Hepatocyte (in vitro differentiated cells): ENCODE results near the gene BOK. TPM values are rescaled to one million over a fixed set of nuclear protein-coding genes. Genes with fewer than 3 reads are reported as not detected.
A peak's percentile ranks its signal among the peaks of the same experiment; 100 is the strongest.
"Not testable (repeated sequence)": the region's sequence is repeated elsewhere in the genome, so short reads cannot be mapped to it uniquely, and the experiment has no call there.

Experiments used
- DNase-seq: peaks from one replicate; pipeline ENCODE4 v3.0.0-alpha.2; 2016; ENCODE audit warnings: low spot score
- H2AFZ ChIP-seq: fragments of 200-600 bp; sonication (generic); 2 replicates; pipeline ENCODE4 v1.6.0; 2016; ENCODE audit warnings: antibody characterized with exemption, mild to moderate bottlenecking
- H3K27ac ChIP-seq: fragments of 200-600 bp; sonication (generic); 2 replicates; pipeline ENCODE4 v1.5.1; 2016; ENCODE audit warnings: mild to moderate bottlenecking
- H3K27me3 ChIP-seq: fragments of 200-600 bp; sonication (generic); 2 replicates; pipeline ENCODE4 v1.6.1; 2016
- H3K36me3 ChIP-seq: fragments of 200-600 bp; sonication (generic); replicated peaks from 2 replicates; pipeline ENCODE4 v1.5.1; 2016; ENCODE audit warnings: low read depth; ENCODE audit not compliant: insufficient read depth
- H3K4me1 ChIP-seq: fragments of 200-600 bp; sonication (generic); 2 replicates; pipeline ENCODE4 v1.5.1; 2016; ENCODE audit warnings: mild to moderate bottlenecking, moderate library complexity; ENCODE audit not compliant: insufficient read depth
- H3K4me2 ChIP-seq: fragments of 200-600 bp; sonication (generic); 2 replicates; pipeline ENCODE4 v1.6.0; 2016
- H3K4me3 ChIP-seq: fragments of 200-600 bp; sonication (generic); 2 replicates; pipeline ENCODE4 v1.5.1; 2016; ENCODE audit warnings: mild to moderate bottlenecking
- H3K79me2 ChIP-seq: fragments of 200-600 bp; sonication (generic); 2 replicates; pipeline ENCODE4 v1.6.0; 2017; ENCODE audit warnings: mild to moderate bottlenecking
- H3K9me2 ChIP-seq: fragments of 200-600 bp; sonication (generic); replicated peaks from 2 replicates; pipeline ENCODE4 v1.6.0; 2017; ENCODE audit warnings: mild to moderate bottlenecking; ENCODE audit not compliant: insufficient read depth
- H3K9me3 ChIP-seq: fragments of 200-600 bp; sonication (generic); 2 replicates; pipeline ENCODE4 v1.5.1; 2016; ENCODE audit warnings: low read depth, mild to moderate bottlenecking
- H4K20me1 ChIP-seq: fragments of 200-600 bp; sonication (generic); 2 replicates; pipeline ENCODE4 v1.6.0; 2016; ENCODE audit warnings: mild to moderate bottlenecking; ENCODE audit not compliant: insufficient read depth, poor library complexity, severe bottlenecking
- EZH2 ChIP-seq: fragments of 200-600 bp; sonication (generic); IDR thresholded peaks from 2 replicates; pipeline ENCODE4 v1.6.1; 2016; ENCODE audit warnings: antibody characterized with exemption, mild to moderate bottlenecking, borderline replicate concordance
- EZH2phosphoT487 ChIP-seq: fragments of 200-600 bp; sonication (generic); IDR thresholded peaks from one replicate; pipeline ENCODE4 v1.6.1; 2018; ENCODE audit warnings: antibody characterized with exemption, mild to moderate bottlenecking, low read depth, moderate library complexity; ENCODE audit not compliant: unreplicated experiment, severe bottlenecking
- WGBS: methylation state at CpG from one replicate; pipeline ENCODE4 v1.1.6; 2016; ENCODE audit warnings: low lambda C conversion rate; ENCODE audit errors: missing lambda C conversion rate; 5-methylcytosine and 5-hydroxymethylcytosine counted together
- polyA plus RNA-seq: library from polyadenylated mRNA; unstranded; fragments of >200 nt; fragmentation: Nextera tagmentation; extraction: Ambion mirVana; gene quantifications from 2 replicates; pipeline ENCODE4 v1.2.1, GENCODE V29; 2016
- total RNA-seq: library from RNA; depleted of rRNA; stranded (reverse); fragments of >200 nt; gene quantifications from 2 replicates; pipeline ENCODE4 v1.2.3, GENCODE V29; 2014
- TF ChIP-seq, protein P1 (sequence below): fragments of 200-600 bp; sonication (generic); IDR thresholded peaks from 2 replicates; pipeline ENCODE4 v1.5.1; 2016; ENCODE audit warnings: antibody characterized with exemption, mild to moderate bottlenecking; ENCODE audit not compliant: poor library complexity

BOK gene
- total and polyA plus RNA-seq, 2 experiments from 2014 or later = 24.2 to 26.5 TPM

DNA sequence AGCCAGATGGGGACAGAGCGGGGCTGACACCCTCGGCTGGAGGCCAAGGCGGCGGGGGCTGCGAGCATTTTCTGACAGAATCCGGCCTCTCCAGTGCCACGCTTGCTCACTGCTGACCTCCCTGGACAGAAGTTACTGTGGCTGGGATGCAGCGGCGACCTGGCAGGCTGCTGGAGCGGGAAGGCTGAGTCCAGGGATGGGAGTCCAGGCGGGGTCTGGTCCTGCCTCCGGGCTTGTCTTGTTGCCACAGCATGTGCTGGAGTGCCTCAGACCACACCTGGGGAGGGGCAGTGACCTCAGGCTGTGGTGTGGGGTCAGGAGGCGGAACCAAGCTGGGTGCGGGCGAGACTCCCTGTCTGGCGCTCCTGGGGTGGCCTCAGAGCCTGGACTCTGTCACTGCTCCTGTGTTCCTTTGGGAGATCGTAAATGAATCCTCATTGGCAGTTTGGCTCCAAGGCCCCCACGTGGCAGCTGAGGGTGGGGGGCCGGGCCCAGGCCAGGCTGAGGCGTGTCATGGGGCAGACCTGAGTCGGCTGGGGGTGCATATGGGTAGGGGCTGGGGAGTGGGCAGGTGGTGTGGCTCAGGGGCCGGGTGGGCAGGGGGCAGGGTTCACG, 5.5 kb downstream of the BOK start:
- Histone ChIP-seq H3K27ac (peak overlapping the region; percentile 90), H3K4me1 (peaks cover 44% of the 10 kb centered on the region), H3K4me2 (peak overlapping the region; percentile 68), H3K4me3 (no peak overlapping the region), H2AFZ (no peak overlapping the region), H3K9me3 (no peaks in the 10 kb centered on the region), H3K36me3 (no peaks in the 10 kb centered on the region), H3K9me2 (no peaks in the 10 kb centered on the region), H4K20me1 (no peaks in the 10 kb centered on the region), H3K27me3 (no peaks in the 10 kb centered on the region), H3K79me2 (peaks cover 32% of the 10 kb centered on the region)
- TF ChIP-seq, protein P1, sequence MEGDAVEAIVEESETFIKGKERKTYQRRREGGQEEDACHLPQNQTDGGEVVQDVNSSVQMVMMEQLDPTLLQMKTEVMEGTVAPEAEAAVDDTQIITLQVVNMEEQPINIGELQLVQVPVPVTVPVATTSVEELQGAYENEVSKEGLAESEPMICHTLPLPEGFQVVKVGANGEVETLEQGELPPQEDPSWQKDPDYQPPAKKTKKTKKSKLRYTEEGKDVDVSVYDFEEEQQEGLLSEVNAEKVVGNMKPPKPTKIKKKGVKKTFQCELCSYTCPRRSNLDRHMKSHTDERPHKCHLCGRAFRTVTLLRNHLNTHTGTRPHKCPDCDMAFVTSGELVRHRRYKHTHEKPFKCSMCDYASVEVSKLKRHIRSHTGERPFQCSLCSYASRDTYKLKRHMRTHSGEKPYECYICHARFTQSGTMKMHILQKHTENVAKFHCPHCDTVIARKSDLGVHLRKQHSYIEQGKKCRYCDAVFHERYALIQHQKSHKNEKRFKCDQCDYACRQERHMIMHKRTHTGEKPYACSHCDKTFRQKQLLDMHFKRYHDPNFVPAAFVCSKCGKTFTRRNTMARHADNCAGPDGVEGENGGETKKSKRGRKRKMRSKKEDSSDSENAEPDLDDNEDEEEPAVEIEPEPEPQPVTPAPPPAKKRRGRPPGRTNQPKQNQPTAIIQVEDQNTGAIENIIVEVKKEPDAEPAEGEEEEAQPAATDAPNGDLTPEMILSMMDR = no peak
- TF ChIP-seq EZH2 (no peak), EZH2phosphoT487 (no peak)
- DNase-seq = peak; percentile 52
- WGBS = 58% methylated on average over 21 of the region's 23 CpGs

DNA sequence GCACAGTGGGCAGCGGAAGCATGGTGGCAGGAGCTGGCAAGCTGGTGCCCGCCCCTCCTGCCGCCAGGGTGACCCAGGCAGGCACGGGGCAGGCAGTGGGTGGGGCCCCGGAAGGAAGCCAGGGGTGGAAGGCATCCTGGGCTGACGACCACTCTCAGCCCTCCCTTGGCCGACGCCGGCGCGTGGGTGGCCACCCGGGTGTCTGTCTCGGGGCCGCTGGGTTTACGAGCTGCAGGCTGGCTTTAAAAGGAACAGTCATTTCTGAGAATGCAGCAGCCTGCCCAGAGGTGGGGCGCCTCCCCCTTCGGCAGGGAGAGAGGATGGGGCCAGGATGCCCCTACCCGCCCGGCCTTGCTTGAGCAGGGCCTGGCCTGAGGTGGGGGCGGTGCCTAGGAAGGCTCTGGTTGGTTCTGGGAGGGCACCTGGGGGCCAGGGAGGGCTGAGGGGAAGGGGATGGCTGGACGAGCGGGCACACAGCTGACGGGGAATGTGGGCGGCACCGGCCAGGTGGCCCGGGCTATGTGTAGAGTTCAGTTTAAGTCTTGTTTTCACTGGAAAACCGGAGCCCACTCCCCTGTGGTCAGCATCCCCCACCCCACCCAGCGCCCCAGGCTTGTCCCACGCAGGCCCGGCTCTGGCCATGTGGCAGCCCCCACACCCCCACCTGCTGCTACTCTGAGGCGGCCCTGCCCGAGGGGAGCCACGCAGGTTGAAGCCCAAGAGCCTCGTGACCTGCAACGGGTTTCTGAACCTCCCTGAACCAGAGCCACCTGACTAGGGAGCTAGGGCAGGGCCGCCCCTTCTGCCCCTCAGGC, 6.3 kb downstream of the BOK start:
- H3K27ac ChIP-seq = peak overlapping the region; percentile 90
- peaks cover 26% of the 10 kb centered on the region for H3K79me2 ChIP-seq
- H2AFZ ChIP-seq = no peak overlapping the region
- H3K4me2 ChIP-seq = peak overlapping the region; percentile 68
- no peaks in the 10 kb centered on the region for H3K36me3 ChIP-seq
- DNase-seq = peak; percentile 71
- no peaks in the 10 kb centered on the region for H3K27me3 ChIP-seq
- peaks cover 44% of the 10 kb centered on the region for H3K4me1 ChIP-seq
- TF ChIP-seq, protein P1 = no peak
- TF ChIP-seq EZH2phosphoT487 (no peak), EZH2 (no peak)
- no peak overlapping the region for H3K4me3 ChIP-seq
- WGBS = 52% methylated on average over 28 of the region's 36 CpGs
- no peaks in the 10 kb centered on the region for H3K9me2 ChIP-seq
- no peaks in the 10 kb centered on the region for H4K20me1 ChIP-seq
- H3K9me3 ChIP-seq = no peaks in the 10 kb centered on the region

DNA sequence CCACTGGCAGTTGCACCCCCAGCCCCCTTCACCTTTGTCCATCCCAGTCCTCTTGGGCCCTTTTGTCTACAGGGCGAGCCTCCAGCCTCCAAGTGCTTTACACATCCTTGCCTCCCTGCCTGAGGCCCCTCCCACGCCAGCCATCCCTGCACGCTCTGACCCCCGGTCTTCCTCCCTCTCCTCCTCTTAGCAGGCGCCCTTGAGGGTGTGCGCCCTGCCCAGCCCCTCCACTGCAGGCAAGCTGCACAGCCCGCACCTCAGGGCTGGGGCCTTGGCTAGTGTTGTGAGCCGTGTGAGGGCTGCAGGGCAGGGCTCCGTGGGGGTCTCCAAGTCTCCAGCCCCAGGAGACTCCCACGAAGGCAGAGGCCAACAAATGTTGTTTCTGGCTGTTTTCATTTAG, 6.9 kb downstream of the BOK start:
- no peak overlapping the region for H3K4me3 ChIP-seq
- no peaks in the 10 kb centered on the region for H3K27me3 ChIP-seq
- H3K9me2 ChIP-seq = no peaks in the 10 kb centered on the region
- H3K36me3 ChIP-seq = no peaks in the 10 kb centered on the region
- DNase-seq = no peak
- peaks cover 39% of the 10 kb centered on the region for H3K4me1 ChIP-seq
- TF ChIP-seq, protein P1 = no peak
- TF ChIP-seq EZH2 (no peak), EZH2phosphoT487 (no peak)
- no peak overlapping the region for H2AFZ ChIP-seq
- H3K9me3 ChIP-seq = no peaks in the 10 kb centered on the region
- peak overlapping the region; percentile 90 for H3K27ac ChIP-seq
- WGBS = 67% methylated on average over 10 of the region's 10 CpGs
- peaks cover 21% of the 10 kb centered on the region for H3K79me2 ChIP-seq
- no peaks in the 10 kb centered on the region for H4K20me1 ChIP-seq
- H3K4me2 ChIP-seq = peak overlapping the region; percentile 68

DNA sequence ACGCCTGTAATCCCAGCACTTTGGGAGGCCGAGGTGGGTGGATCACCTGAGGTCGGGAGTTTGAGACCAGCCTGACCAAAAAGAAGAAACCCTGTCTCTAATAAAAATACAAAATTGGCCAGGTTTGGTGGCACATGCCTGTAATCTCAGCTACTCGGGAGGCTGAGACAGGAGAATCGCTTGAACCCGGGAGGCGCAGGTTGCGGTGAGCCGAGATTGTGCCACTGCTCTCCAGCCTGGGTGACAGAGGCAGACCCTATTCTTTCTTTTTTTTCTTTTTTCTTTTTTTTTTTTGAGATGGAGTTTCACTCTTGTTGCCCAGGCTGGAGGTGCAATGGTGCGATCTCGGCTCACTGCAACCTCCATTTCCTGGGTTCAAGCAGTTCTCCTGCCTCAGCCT, 7.5 kb downstream of the BOK start:
- not testable (repeated sequence) for H3K9me3 ChIP-seq, H3K36me3 ChIP-seq, DNase-seq, H3K9me2 ChIP-seq, H2AFZ ChIP-seq, H3K27ac ChIP-seq, H3K27me3 ChIP-seq, H3K4me2 ChIP-seq, H3K4me3 ChIP-seq, H4K20me1 ChIP-seq
- peaks cover 33% of the 10 kb centered on the region for H3K4me1 ChIP-seq
- peaks cover 20% of the 10 kb centered on the region for H3K79me2 ChIP-seq
- WGBS = 97% methylated on average over 11 of the region's 11 CpGs
